ENCODE results near the gene NUCB1.

Gene NUCB1

DNA sequence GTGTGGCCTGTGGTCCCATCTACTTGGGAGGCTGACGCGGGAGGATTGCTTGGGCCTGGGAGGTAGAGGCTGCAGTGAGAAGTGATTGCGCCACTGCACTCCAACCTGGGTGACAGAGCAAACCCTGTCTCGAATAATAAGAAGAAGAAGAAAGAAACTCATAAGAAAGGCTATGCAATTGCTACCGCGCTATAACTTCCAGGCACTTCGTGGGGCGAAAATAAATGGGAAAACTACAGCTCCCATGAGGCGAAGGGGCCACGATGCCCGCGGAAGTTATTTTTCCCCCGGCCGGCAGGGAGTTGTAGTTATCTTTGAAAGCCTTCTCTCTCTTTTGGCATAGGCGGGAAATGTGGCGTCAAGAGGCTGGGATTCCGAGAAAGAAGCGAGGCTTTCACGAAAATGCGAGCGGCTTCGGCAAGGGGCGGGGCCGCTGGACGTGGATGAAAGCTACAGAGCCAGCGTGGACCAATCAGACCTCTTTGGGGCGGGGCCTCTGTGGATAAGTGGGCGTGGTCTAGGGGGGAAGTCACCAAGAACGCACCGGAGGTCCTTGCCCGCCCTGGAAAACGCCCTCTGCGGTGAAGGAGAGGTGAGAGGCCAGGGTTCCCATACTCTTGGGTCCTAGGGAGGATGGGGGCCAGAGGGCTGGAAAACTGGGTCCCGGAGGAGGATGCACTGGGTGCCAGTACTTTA is at the start of gene NUCB1:
TSS of gene NUCB1 (plus strand) at position 532 of the 696 bp plus-strand sequence. CDS start 485 bp downstream, outside the sequence.
- Histone ChIP-seq H3K4me2 (peak within 1 kb of the TSS; percentile 68), H3K4me1 (ENCODE audit: low read depth, poor library complexity, severe bottlenecking) (peaks cover 12% of the 10 kb centered on the region), H3K4me3 (IDR thresholded peaks at IDR 0.05; ENCODE audit: insufficient read depth, low read depth, low read length) (no peak within 1 kb of the TSS), H2AFZ (ENCODE audit: low read depth) (peak within 1 kb of the TSS; percentile 88), H4K20me1 (ENCODE audit: insufficient read depth) (no peaks in the 10 kb centered on the region), H3K27me3 (ENCODE audit: insufficient read depth, low read depth) (no peaks in the 10 kb centered on the region), H3K9ac (peak within 1 kb of the TSS; percentile 50; the same call in 1 of the 2 replicates), H3K36me3 (ENCODE audit: insufficient read depth) (no peaks in the 10 kb centered on the region), H3K27ac (peak within 1 kb of the TSS; percentile 76), H3K79me2 (ENCODE audit: insufficient read depth, low read depth) (no peaks in the 10 kb centered on the region)
- TF ChIP-seq, protein P1, sequence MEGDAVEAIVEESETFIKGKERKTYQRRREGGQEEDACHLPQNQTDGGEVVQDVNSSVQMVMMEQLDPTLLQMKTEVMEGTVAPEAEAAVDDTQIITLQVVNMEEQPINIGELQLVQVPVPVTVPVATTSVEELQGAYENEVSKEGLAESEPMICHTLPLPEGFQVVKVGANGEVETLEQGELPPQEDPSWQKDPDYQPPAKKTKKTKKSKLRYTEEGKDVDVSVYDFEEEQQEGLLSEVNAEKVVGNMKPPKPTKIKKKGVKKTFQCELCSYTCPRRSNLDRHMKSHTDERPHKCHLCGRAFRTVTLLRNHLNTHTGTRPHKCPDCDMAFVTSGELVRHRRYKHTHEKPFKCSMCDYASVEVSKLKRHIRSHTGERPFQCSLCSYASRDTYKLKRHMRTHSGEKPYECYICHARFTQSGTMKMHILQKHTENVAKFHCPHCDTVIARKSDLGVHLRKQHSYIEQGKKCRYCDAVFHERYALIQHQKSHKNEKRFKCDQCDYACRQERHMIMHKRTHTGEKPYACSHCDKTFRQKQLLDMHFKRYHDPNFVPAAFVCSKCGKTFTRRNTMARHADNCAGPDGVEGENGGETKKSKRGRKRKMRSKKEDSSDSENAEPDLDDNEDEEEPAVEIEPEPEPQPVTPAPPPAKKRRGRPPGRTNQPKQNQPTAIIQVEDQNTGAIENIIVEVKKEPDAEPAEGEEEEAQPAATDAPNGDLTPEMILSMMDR (conservative IDR thresholded peaks at IDR 0.05; ENCODE audit: low read depth, low read length): no peak

DNA sequence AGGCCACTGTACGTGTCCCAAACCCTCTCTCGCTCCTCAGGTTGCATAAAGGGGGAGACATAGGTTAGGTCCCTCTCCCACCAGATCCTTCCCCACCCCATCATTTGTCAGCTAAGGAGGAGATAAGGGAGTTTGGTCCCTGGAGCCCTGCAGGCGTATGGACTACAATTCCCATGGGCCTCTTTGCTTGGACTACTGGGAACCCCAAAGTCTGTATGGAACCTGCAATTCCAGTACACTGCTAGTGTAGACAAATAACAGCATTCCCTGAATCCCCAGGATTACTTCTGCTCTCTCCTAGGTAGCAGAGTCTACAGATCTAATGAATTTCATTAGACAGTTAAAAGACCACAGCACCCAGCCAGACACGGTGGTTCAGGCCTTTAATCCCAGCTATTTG is 47.8 kb upstream of the NUCB1 start:
- Histone ChIP-seq H3K4me2 (no peak overlapping the region), H3K4me1 (ENCODE audit: low read depth, poor library complexity, severe bottlenecking) (peaks cover 6% of the 10 kb centered on the region), H3K9ac (no peak overlapping the region), H4K20me1 (ENCODE audit: insufficient read depth) (no peaks in the 10 kb centered on the region), H3K4me3 (IDR thresholded peaks at IDR 0.05; ENCODE audit: insufficient read depth, low read depth, low read length) (no peak overlapping the region), H3K27ac (no peak overlapping the region), H3K79me2 (ENCODE audit: insufficient read depth, low read depth) (no peaks in the 10 kb centered on the region), H3K27me3 (ENCODE audit: insufficient read depth, low read depth) (no peaks in the 10 kb centered on the region), H2AFZ (ENCODE audit: low read depth) (no peak overlapping the region), H3K36me3 (ENCODE audit: insufficient read depth) (no peaks in the 10 kb centered on the region)
- TF ChIP-seq, protein P1 (conservative IDR thresholded peaks at IDR 0.05; ENCODE audit: low read depth, low read length): no peak

DNA sequence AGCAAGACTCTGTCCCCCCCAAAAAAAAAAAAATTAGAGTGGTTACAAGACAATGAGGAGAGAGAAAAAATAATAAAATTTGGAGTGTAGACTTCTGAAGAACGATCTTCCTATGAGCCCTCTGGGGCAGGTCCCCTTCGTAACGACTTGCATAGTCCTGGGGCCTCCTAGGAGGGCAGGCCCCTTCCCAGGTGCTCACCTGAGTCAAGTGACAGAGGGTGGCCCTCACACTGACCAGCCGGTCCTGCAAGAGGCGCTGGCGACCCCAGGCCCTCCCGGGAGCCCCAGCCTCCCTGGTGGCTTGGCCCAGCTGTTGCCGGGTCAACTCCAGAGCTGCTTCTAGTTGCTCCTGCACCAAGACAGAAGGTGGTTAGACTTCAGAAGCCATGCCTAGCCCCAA is 46.6 kb upstream of the NUCB1 start:
- TF ChIP-seq, protein P1 (conservative IDR thresholded peaks at IDR 0.05; ENCODE audit: low read depth, low read length): no peak
- Histone ChIP-seq H3K4me2 (no peak overlapping the region), H4K20me1 (ENCODE audit: insufficient read depth) (no peaks in the 10 kb centered on the region), H2AFZ (ENCODE audit: low read depth) (no peak overlapping the region), H3K4me3 (IDR thresholded peaks at IDR 0.05; ENCODE audit: insufficient read depth, low read depth, low read length) (no peak overlapping the region), H3K27ac (no peak overlapping the region), H3K9ac (no peak overlapping the region), H3K27me3 (ENCODE audit: insufficient read depth, low read depth) (no peaks in the 10 kb centered on the region), H3K36me3 (ENCODE audit: insufficient read depth) (no peaks in the 10 kb centered on the region), H3K79me2 (ENCODE audit: insufficient read depth, low read depth) (no peaks in the 10 kb centered on the region), H3K4me1 (ENCODE audit: low read depth, poor library complexity, severe bottlenecking) (peaks cover 6% of the 10 kb centered on the region)

DNA sequence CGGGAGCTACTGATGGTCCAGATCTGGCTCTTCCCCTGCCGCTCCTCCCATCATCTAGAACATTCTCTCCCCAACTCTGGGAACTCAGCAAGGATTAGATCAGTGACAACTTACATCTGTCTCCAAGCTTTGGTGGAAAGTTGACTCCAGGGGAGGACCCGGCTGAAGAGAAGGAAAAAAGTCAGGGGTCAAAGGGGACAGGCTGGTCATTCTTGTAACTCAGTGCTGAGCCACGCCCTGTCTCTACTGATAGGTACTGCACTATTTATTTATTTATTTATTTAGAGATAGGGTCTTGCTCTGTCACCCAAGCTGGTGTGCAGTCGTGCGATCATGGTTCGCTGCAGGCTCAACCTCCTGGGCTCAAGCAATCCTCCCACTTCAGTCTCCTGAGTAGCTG is 46.0 kb upstream of the NUCB1 start:
- no peaks in the 10 kb centered on the region for H3K79me2 ChIP-seq (ENCODE audit: insufficient read depth, low read depth)
- TF ChIP-seq, protein P1 (conservative IDR thresholded peaks at IDR 0.05; ENCODE audit: low read depth, low read length): no peak
- no peak overlapping the region for H3K27ac ChIP-seq
- no peak overlapping the region for H2AFZ ChIP-seq (ENCODE audit: low read depth)
- H3K4me3 ChIP-seq (IDR thresholded peaks at IDR 0.05; ENCODE audit: insufficient read depth, low read depth, low read length): no peak overlapping the region
- H3K4me2 ChIP-seq: no peak overlapping the region
- no peaks in the 10 kb centered on the region for H3K4me1 ChIP-seq (ENCODE audit: low read depth, poor library complexity, severe bottlenecking)
- no peaks in the 10 kb centered on the region for H3K27me3 ChIP-seq (ENCODE audit: insufficient read depth, low read depth)
- no peak overlapping the region for H3K9ac ChIP-seq
- H4K20me1 ChIP-seq (ENCODE audit: insufficient read depth): no peaks in the 10 kb centered on the region
- H3K36me3 ChIP-seq (ENCODE audit: insufficient read depth): no peaks in the 10 kb centered on the region
